Lung (tissue), 12 donors: ENCODE results near the gene PDGFB. TPM values are rescaled to one million over a fixed set of nuclear protein-coding genes. Genes with fewer than 3 reads are reported as not detected.

ENCODE experiments used
- ATAC-seq: fragments of 200-7000 bp; cut with Tn5 transposase; one replicate; pipeline ENCODE4 v1.9.1; 2020; ENCODE audit warnings: moderate number of reproducible peaks; ENCODE audit not compliant: insufficient read depth, low FRiP score
- DNase-seq, 3 donors: peaks; one replicate each; pipeline ENCODE4 v3.0.0-alpha.2; 2013 to 2017
- H3K27ac ChIP-seq, 2 donors: one replicate each; pipeline ENCODE4 v1.5.1; 2013; ENCODE audit warnings: mild to moderate bottlenecking in 2 of 2, moderate library complexity in 2 of 2, control low read depth in 1 of 2, inconsistent platforms in 1 of 2, low read depth in 1 of 2, low read length in 1 of 2
- H3K27me3 ChIP-seq, 3 donors: one replicate each; pipeline ENCODE4 v1.5.1; 2013; ENCODE audit warnings: low read length in 2 of 3; ENCODE audit not compliant: control insufficient read depth in 3 of 3, insufficient read depth in 3 of 3
- H3K36me3 ChIP-seq, 4 donors: one replicate each; pipeline ENCODE4 v1.5.1; 2013; ENCODE audit warnings: low read length in 4 of 4, mild to moderate bottlenecking in 1 of 4, moderate library complexity in 1 of 4; ENCODE audit not compliant: control insufficient read depth in 4 of 4, insufficient read depth in 4 of 4
- H3K4me1 ChIP-seq, 5 donors: one replicate each; pipeline ENCODE4 v1.5.1; 2013; ENCODE audit warnings: low read length in 5 of 5, mild to moderate bottlenecking in 2 of 5, moderate library complexity in 1 of 5; ENCODE audit not compliant: control insufficient read depth in 5 of 5, insufficient read depth in 5 of 5
- H3K4me3 ChIP-seq: one replicate; pipeline ENCODE4 v1.5.1; 2013; ENCODE audit warnings: mild to moderate bottlenecking, control low read depth, moderate library complexity
- H3K9ac ChIP-seq, 2 donors: one replicate each; pipeline ENCODE4 v1.5.1; 2013; ENCODE audit warnings: low read length in 2 of 2, control low read depth in 1 of 2; ENCODE audit not compliant: insufficient read depth in 1 of 2
- H3K9me3 ChIP-seq, 4 donors: one replicate each; pipeline ENCODE4 v1.5.1; 2013; ENCODE audit warnings: low read length in 3 of 4, mild to moderate bottlenecking in 1 of 4, moderate library complexity in 1 of 4; ENCODE audit not compliant: control insufficient read depth in 4 of 4, insufficient read depth in 3 of 4
- CTCF ChIP-seq: IDR thresholded peaks from 2 replicates; pipeline ENCODE4 v1.5.1; 2012; ENCODE audit warnings: mild to moderate bottlenecking; ENCODE audit errors: control extremely low read depth, extremely low read depth
- WGBS, 2 donors: extraction: QIAGEN DNeasy Blood & Tissue Kit; methylation state at CpG; one replicate each; pipeline ENCODE4 v1.1.7; 2013; 5-methylcytosine and 5-hydroxymethylcytosine counted together
- polyA plus RNA-seq, 2 donors: library from polyadenylated mRNA; stranded (reverse); fragments of 200-250 nt; gene quantifications; one replicate each; pipeline ENCODE4 v1.2.1, GENCODE V29; 2013
- total RNA-seq, 2 donors: library from RNA; depleted of rRNA in 1 of 2; stranded (reverse); fragments of >200 nt in 1 of 2; gene quantifications; one replicate each; pipeline ENCODE4 v1.2.1, GENCODE V29; 2014 to 2021
- donor health status: control.
- donor health status: control.
- donor health status: Bipolar disorder and iron deficiency.
- donor health status: healthy.
- donor health status: DM: yes; HTN: yes; CAD: no.

PDGFB gene
- total and polyA plus RNA-seq, 4 donors, result 9.8 to 56.7 (median 29.5) TPM

DNA sequence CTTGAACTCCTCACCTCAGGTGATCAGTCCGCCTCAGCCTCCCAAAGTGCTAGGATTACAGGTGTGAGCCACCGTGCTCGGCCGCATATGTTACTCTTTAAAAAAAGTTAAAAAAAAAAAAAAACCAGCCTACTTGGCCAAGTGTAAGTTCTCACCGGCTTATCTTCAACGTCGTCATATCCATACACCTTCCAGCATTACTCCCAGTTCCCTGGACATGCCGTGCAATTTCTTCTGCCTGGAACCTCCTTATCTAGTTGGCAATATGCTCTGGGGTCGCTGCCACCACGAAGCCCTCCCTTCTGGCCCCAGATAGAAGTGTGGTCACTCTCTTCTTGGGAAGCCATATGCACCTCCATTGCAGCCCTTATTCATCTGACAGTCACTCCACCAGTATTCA is 56.0 kb downstream of the PDGFB start:
- no peaks in the 10 kb centered on the region for H3K9me3 ChIP-seq
- DNase-seq, result no peak
- H3K4me3 ChIP-seq, result no peak overlapping the region
- H3K27me3 ChIP-seq, result no peaks in the 10 kb centered on the region
- H3K27ac ChIP-seq, result no peak overlapping the region
- ATAC-seq, result no peak
- TF ChIP-seq CTCF, result no peak
- H3K4me1 ChIP-seq, result peaks cover 0 to 14% (median 6%) of the 10 kb centered on the region in 5 donors
- no peak overlapping the region for H3K9ac ChIP-seq
- 84 to 95% methylated on average over 10 of the region's 10 CpGs for WGBS, 2 donors
- no peaks in the 10 kb centered on the region for H3K36me3 ChIP-seq

DNA sequence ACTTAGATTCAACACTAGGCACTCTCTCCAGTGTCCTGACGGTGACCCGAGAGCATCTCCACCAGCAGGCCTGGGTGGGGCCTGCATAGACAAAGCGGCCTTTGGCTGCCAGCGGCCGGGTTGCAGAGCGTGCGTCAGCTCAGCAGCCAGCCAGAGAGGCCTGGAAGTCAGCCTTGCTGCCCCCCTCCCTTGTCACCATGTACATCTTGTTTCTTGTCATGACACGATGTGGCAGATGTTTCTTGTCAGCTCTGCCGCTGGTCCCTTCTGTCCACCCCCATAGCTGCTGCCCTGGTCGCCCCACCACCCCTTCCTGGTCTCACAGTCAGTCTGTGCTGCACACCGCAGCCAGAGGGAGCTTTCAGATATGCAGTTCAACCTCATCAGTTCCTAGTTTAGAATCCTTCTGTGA is 59.2 kb downstream of the PDGFB start:
- H3K27ac ChIP-seq, result peak overlapping the region; percentile 78 to 90
- peak; percentile 49 for ATAC-seq
- peak overlapping the region in 1 of 2 donors; percentile 31 for H3K9ac ChIP-seq
- H3K4me1 ChIP-seq, result peaks cover 0 to 14% (median 6%) of the 10 kb centered on the region in 5 donors
- H3K4me3 ChIP-seq, result no peak overlapping the region
- peak; percentile 91 to 93 (median 93) for DNase-seq
- H3K27me3 ChIP-seq, result no peaks in the 10 kb centered on the region
- peak; percentile 16 for TF ChIP-seq CTCF
- no peaks in the 10 kb centered on the region for H3K36me3 ChIP-seq
- 60 to 70% methylated on average over 11 of the region's 11 CpGs for WGBS, 2 donors
- peaks cover 0 to 5% (median 0%) of the 10 kb centered on the region in 4 donors for H3K9me3 ChIP-seq

GRCh38 chr22:39184586-39185577 is 59.9 kb downstream of the PDGFB start:
- 59 to 64% methylated on average over 23 of the region's 23 CpGs for WGBS, 2 donors
- peak overlapping the region in 1 of 2 donors; percentile 31 for H3K9ac ChIP-seq
- H3K4me1 ChIP-seq, result peaks cover 0 to 16% (median 6%) of the 10 kb centered on the region in 5 donors
- H3K27me3 ChIP-seq, result no peaks in the 10 kb centered on the region
- no peak for TF ChIP-seq CTCF
- H3K4me3 ChIP-seq, result no peak overlapping the region
- H3K36me3 ChIP-seq, result no peaks in the 10 kb centered on the region
- H3K27ac ChIP-seq, result peak overlapping the region; percentile 78 to 90
- peaks cover 0 to 5% (median 0%) of the 10 kb centered on the region in 4 donors for H3K9me3 ChIP-seq
- DNase-seq, result no peak
- ATAC-seq, result peak; percentile 6
